GM08714 (cell line): ENCODE measurements around the gene FUT3.

ENCODE experiments used
- H3K4me3 ChIP-seq: fragments of 200-500 bp; sonication (Bioruptor generic); 2 replicates; pipeline ENCODE4 v1.5.1; 2014; ENCODE audit warnings: mild to moderate bottlenecking, low read length, inconsistent platforms
- ZNF274 ChIP-seq: IDR thresholded peaks from 2 replicates; pipeline ENCODE4 v1.6.1; 2012; ENCODE audit warnings: mild to moderate bottlenecking, low read depth, low read length

FUT3 gene

GRCh38 chr19:5827891-5828660 lies 23.2 kb downstream of the FUT3 start:
- no peak for TF ChIP-seq ZNF274

GRCh38 chr19:5827342-5827890 lies 23.8 kb downstream of the FUT3 start:
- H3K4me3 ChIP-seq = no peak overlapping the region; the same call in 1 of the 2 replicates
- no peak for TF ChIP-seq ZNF274

More at GRCh38 chr19:5827891-5828660, 23.2 kb downstream of the FUT3 start:
- peak overlapping the region; percentile 64; the same call in 1 of the 2 replicates for H3K4me3 ChIP-seq

- no peak overlapping the region for H3K4me3 ChIP-seq
- no peak for TF ChIP-seq ZNF274
Measured at GRCh38 chr19:5826531-5827341, 24.5 kb downstream of the FUT3 start.

GRCh38 chr19:5825178-5825577 lies 26.1 kb downstream of the FUT3 start:
- no peak overlapping the region for H3K4me3 ChIP-seq

GRCh38 chr19:5824751-5825150 lies 26.5 kb downstream of the FUT3 start:
- no peak overlapping the region for H3K4me3 ChIP-seq
- TF ChIP-seq ZNF274 = no peak

More at GRCh38 chr19:5825178-5825577, 26.1 kb downstream of the FUT3 start:
- TF ChIP-seq ZNF274 = no peak

- no peak overlapping the region for H3K4me3 ChIP-seq
- no peak for TF ChIP-seq ZNF274
Measured at GRCh38 chr19:5823579-5824281, 27.5 kb downstream of the FUT3 start.

GRCh38 chr19:5822181-5822844 lies 28.9 kb downstream of the FUT3 start:
- no peak for TF ChIP-seq ZNF274
- H3K4me3 ChIP-seq = no peak overlapping the region

- H3K4me3 ChIP-seq = no peak overlapping the region
- TF ChIP-seq ZNF274 = no peak
Measured at GRCh38 chr19:5821521-5822180, 29.6 kb downstream of the FUT3 start.

GRCh38 chr19:5820785-5821184 lies 30.5 kb downstream of the FUT3 start:
- no peak overlapping the region for H3K4me3 ChIP-seq
- no peak for TF ChIP-seq ZNF274

GRCh38 chr19:5818594-5818993 lies 32.7 kb downstream of the FUT3 start:
- no peak for TF ChIP-seq ZNF274
- H3K4me3 ChIP-seq = no peak overlapping the region

GRCh38 chr19:5817218-5817617 lies 34.0 kb downstream of the FUT3 start:
- no peak for TF ChIP-seq ZNF274

GRCh38 chr19:5814852-5815246 lies 36.4 kb downstream of the FUT3 start:
- TF ChIP-seq ZNF274 = no peak
- no peak overlapping the region for H3K4me3 ChIP-seq

More at GRCh38 chr19:5817218-5817617, 34.0 kb downstream of the FUT3 start:
- no peak overlapping the region for H3K4me3 ChIP-seq
